Left cardiac atrium (tissue), 4 donors: ENCODE results near the gene VAC14. TPM values are rescaled to one million over a fixed set of nuclear protein-coding genes. Genes with fewer than 3 reads are reported as not detected.
A peak's percentile ranks its signal among the peaks of the same experiment; 100 is the strongest.

Source experiments
- ATAC-seq, 2 donors: fragments of 200-7000 bp; cut with Tn5 transposase; one replicate each; pipeline ENCODE4 v1.9.1; 2020; ENCODE audit warnings: mild to moderate bottlenecking in 2 of 2, moderate library complexity in 2 of 2
- DNase-seq: peaks from one replicate; pipeline ENCODE4 v3.0.0-alpha.2; 2020
- intact Hi-C, 2 donors: fragments of 100-400 bp; cut with DNase I; formaldehyde crosslinking; loops; one replicate each; pipeline versions ENCODE4 v1.14.1 to v1.15.1; 2022 to 2023
- total RNA-seq, 2 donors: library from RNA; stranded (reverse); fragmentation: NEBNext Ultra II Directional; extraction: Animal tissue kit (Norgen Biotek cat#: 25700); gene quantifications; one replicate each; pipeline ENCODE4 v1.2.1, GENCODE V29; 2021
- donor health status: DM: no; HTN: yes; CAD: no.
- donor health status: DM: no; HTN: yes; CAD: no; lungs with severe emphysema.
- donor health status: DM: yes; HTN: yes; CAD: no.
- donor health status: Dilated cardiomyopathy.

VAC14 gene
- total RNA-seq, 2 donors from 2014 or later: 19.4 to 20.2 TPM

- ATAC-seq (peak in 1 of 2 donors; percentile 5), DNase-seq (no peak)
- intact Hi-C loops: no loop called here
Observed at GRCh38 chr16:70663524-70664324, 137.2 kb downstream of the VAC14 start.

DNA sequence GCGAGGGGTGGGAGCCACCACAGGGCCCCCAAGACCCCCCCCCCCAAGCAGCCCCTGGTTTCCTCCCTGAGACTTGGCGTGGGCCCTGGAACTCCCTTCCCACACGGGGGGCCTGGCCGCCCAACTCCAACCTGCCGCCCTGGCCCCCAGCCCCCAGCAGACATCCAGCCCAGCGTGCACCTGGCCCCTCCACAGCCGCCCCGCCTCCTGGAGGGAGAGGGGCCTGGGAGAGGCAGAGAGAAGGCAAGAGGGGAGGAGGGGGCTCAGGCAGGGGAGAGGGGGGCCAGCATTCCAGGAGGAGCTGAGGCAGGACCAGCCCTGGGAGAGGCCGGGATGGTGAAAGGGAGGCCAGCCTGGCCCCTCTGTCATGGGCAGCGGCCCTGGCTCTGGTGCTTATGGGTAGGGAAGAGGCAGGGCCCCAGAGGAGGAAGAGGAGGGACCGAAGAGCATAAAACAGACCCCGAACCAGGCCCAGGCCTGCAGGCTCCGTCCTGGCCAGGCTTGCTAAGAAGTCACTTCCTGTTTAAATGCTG is 137.9 kb downstream of the VAC14 start:
- ATAC-seq (no peak), DNase-seq (no peak)
- intact Hi-C loops: no loop called here

DNA sequence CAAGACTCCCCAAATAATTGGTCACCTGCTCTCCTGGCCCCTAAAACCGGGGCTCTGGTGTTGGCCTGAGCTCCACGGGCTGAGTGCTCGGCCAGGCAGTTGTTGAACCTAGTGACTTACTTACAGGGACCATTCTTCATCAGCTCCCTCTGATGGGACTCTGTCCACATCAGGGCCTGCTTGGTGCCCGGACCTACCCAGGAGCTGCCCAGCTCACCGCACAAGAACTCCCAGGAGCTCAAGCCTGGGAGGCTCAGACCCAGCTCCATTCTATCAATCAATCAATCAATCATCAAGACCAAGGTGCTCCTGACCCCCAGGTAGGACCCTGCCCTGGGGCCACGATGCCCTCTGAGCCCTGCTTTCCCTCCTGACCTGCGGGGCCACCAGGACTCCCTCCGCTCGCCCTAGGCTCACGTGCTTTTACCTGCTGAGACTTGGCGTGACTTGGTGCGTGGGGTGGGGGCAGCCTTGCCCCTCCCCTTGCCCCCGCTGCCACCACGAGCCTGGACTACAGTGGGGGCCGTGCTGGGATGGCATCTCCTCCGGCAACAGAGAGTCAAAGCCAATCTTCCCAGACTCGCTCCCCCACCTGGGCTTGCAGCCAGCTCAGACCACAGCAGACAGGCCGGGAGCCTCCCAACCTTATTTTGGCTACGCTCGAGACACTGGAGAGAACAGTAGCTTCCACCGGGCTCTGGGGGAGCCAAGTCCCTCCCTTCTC is 138.9 kb downstream of the VAC14 start:
- peak; percentile 13 to 16 for ATAC-seq
- intact Hi-C loops: no loop called here
- no peak for DNase-seq

DNA sequence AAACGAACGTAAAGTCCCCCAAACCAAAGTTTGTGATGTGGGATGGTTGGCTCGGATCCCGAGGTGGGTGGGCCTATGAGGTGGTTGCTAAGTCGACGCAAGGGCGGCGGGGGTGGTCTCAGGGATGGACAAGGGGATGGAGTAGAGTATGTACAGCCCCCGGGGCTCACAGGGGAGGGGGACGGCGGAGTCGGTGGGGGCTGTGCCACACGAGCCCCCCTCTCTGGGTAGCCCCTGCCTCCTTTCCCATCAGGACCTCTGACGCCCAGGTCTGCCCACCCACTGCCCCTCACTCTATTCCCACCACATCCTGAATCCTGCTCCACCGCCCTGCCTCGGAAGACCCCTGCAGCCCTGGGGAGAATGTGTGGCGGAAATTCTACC is 139.4 kb downstream of the VAC14 start:
- no peak for DNase-seq
- ATAC-seq: no peak
- intact Hi-C loops: no loop called here

- intact Hi-C loops: no loop called here
- DNase-seq: no peak
- ATAC-seq: no peak
Observed at GRCh38 chr16:70660672-70661350, 140.1 kb downstream of the VAC14 start.

- intact Hi-C loops: loop anchor here in 1 of 2 donors (10.0 kb wide), 1 partner anchor 295 kb away; no protein-coding TSS in a partner anchor
- no peak for DNase-seq
- ATAC-seq: no peak
Observed at GRCh38 chr16:70659953-70660671, 140.8 kb downstream of the VAC14 start.

DNA sequence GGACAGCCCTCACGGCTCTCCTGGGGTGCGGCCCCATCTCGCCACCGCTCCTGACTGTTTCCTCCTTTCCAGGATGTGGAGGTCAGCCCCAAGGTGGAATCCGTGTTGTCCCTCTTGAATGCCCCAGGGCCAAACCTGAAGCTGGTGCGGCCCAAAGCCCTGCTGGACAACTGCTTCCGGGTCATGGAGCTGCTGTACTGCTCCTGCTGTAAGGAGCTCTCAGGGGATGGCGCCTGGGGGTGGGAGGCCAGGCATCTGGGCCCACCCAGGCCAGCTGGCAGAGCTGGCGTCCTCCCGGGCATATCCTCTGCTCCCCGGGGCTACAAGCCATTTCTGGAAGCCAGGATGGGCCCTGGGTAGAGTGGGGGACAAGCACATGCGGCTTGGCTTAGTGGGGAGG is 141.4 kb downstream of the VAC14 start:
- ATAC-seq: no peak
- no peak for DNase-seq
- intact Hi-C loops: loop anchor here in 1 of 2 donors (10.0 kb wide), 1 partner anchor 295 kb away; no protein-coding TSS in a partner anchor

- no peak for ATAC-seq
- intact Hi-C loops: loop anchor here in 1 of 2 donors (10.0 kb wide), 1 partner anchor 294 kb away; no protein-coding TSS in a partner anchor
- no peak for DNase-seq
Observed at GRCh38 chr16:70658921-70659320, 142.0 kb downstream of the VAC14 start.

DNA sequence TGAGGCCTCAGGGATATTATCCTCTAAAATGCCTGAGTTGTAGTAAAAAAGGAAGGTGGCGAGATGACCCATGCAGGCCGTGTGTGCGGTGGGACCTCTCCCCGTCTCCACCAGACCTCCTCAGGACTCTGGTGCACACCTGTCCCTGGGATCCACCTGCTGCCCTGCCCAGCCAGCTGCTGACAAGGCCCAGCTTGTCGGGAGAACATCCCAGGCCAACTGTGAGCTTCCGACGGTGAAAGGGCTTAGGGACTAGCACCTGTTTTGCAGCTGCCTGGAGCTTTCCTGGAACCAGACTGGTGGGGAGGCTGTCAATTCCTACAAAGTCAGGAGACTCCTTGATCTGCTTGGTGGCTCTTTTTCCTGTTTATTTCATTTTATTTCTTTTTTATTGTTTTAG is 143.0 kb downstream of the VAC14 start:
- DNase-seq: no peak
- intact Hi-C loops: loop anchor here in 1 of 2 donors (10.0 kb wide), 1 partner anchor 293 kb away; no protein-coding TSS in a partner anchor

DNA sequence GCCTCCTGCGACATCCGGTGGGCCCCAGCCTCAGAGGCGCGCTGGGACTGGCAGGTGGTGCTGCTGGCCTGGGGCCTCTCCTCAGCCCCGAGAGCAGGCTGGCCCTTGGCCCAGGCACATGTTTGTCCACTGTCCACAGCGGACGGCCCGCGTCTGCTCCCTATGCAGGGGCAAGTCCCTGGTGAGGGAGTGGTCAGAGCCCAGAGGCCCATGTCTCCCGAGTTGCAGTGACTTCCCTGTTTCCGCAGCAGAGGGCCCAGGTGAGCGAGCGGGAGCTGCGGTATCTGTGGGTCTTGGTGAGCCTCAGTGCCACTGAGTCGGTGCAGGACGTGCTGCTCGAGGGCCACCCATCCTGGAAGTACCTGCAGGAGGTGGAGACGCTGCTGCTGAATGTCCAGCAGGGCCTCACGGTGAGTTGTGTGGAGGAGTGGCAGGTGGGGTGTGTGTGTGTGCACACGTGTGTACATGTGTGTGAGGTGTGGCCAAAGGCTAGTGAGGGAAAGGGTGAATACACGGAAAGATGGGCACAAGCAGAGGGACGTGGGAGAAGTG is 144.2 kb downstream of the VAC14 start:
- no peak for ATAC-seq
- intact Hi-C loops: loop anchor here in 1 of 2 donors (10.0 kb wide), 1 partner anchor 292 kb away; no protein-coding TSS in a partner anchor
- no peak for DNase-seq

More for the DNA sequence above, 143.0 kb downstream of the VAC14 start:
- no peak for ATAC-seq

GRCh38 chr16:70656065-70656711 is 144.8 kb downstream of the VAC14 start:
- intact Hi-C loops: loop anchor here in 1 of 2 donors (10.0 kb wide), 1 partner anchor 291 kb away; no protein-coding TSS in a partner anchor
- ATAC-seq (no peak), DNase-seq (no peak)

GRCh38 chr16:70653809-70654771 is 146.9 kb downstream of the VAC14 start:
- intact Hi-C loops: loop anchor here (5.0 to 10.0 kb wide), 2 partner anchors 122 to 289 kb away; no protein-coding TSS in a partner anchor
- peak; percentile 70 for DNase-seq

GRCh38 chr16:70653406-70653805 is 147.6 kb downstream of the VAC14 start:
- DNase-seq: no peak
- ATAC-seq: no peak
- intact Hi-C loops: loop anchor here (5.0 to 10.0 kb wide), 2 partner anchors 121 to 289 kb away; no protein-coding TSS in a partner anchor

More at GRCh38 chr16:70653809-70654771, 146.9 kb downstream of the VAC14 start:
- peak; percentile 83 to 84 for ATAC-seq

GRCh38 chr16:70652322-70652721 is 148.6 kb downstream of the VAC14 start:
- DNase-seq (no peak), ATAC-seq (no peak)
- intact Hi-C loops: loop anchor here (5.0 to 10.0 kb wide), 2 partner anchors 120 to 288 kb away; no protein-coding TSS in a partner anchor

DNA sequence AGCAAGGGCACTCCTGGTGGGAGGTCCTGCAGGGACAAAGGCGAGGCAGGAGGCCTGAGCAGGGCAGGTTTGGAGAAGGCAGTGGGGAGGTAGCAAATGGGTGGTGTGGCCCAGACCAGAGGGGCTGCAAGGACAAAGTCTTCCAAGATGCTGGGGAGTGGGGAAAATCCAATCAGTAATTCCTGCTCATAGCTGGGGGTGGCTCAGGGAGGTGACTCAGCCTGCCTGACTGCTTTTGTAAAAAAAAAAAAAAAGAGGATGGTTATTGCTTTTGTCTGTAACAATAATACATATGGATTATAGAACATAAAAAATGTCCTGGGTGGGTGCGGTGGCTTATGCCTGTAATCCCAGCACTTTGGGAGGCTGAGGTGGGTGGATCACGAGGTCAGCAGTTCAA is 149.4 kb downstream of the VAC14 start:
- DNase-seq (no peak), ATAC-seq (no peak)
- intact Hi-C loops: loop anchor here (5.0 to 10.0 kb wide), 2 partner anchors 119 to 287 kb away; no protein-coding TSS in a partner anchor

- ATAC-seq: no peak
- no peak for DNase-seq
- intact Hi-C loops: loop anchor here (5.0 to 10.0 kb wide), 2 partner anchors 118 to 285 kb away; no protein-coding TSS in a partner anchor
Observed at GRCh38 chr16:70650216-70650615, 150.7 kb downstream of the VAC14 start.
